HCT116 (cell line): ENCODE measurements around the gene SLC44A5. TPM values are rescaled to one million over a fixed set of nuclear protein-coding genes. Genes with fewer than 3 reads are reported as not detected.

Source experiments
- ATAC-seq: fragments of 200-7000 bp; cut with Tn5 transposase; 2 replicates; pipeline ENCODE4 v1.9.1; 2020; ENCODE audit warnings: mild to moderate bottlenecking, moderate library complexity
- BruUV-seq: library from RNA; stranded (reverse); fragments of 400-500 nt; replicated peaks from 2 replicates; lab custom pipeline; 2021; lab: Mats Ljungman, UMichigan
- CTCF ChIA-PET: fragments of 300-600 bp; sonication (Branson Sonifier 250); formaldehyde crosslinking; loops from one replicate; lab custom pipeline; 2021; ENCODE audit warnings: antibody characterized with exemption; lab: Charles Lee
- POLR2A ChIA-PET: fragments of 300-600, 350-600 bp; sonication (Branson Sonifier 250); formaldehyde crosslinking; loops from one replicate; lab custom pipeline; 2021; ENCODE audit warnings: antibody characterized with exemption; lab: Charles Lee
- RAD21 ChIA-PET, 2 experiments: fragments of 300-600 bp; sonication (Branson Sonifier 250); formaldehyde crosslinking; loops; one replicate each; lab custom pipeline; 2023; ENCODE audit warnings: low total read pairs in 2 of 2; ENCODE audit not compliant: uncharacterized antibody in 2 of 2, unreplicated experiment in 2 of 2, low non-redundant PET in 1 of 2; lab: Charles Lee
- DNase-seq: peaks from one replicate; pipeline ENCODE4 v3.0.0-alpha.2; 2010; ENCODE audit warnings: low read depth, low spot score
- H2AFZ ChIP-seq: fragments of 200-600 bp; shearing (Covaris generic), sonication (generic); 2 replicates; pipeline ENCODE4 v1.6.1; 2017; ENCODE audit warnings: low read depth, mixed run types, mixed read lengths, antibody characterized with exemption, low read length; ENCODE audit not compliant: poor library complexity, severe bottlenecking
- H3K27ac ChIP-seq: 2 replicates; pipeline ENCODE4 v1.5.1; 2012; ENCODE audit warnings: low read depth, low read length
- H3K27me3 ChIP-seq: fragments of 200-600 bp; sonication (generic); 2 replicates; pipeline ENCODE4 v1.6.1; 2016; ENCODE audit warnings: mixed run types, low read length, mixed read lengths; ENCODE audit not compliant: insufficient read depth
- H3K36me3 ChIP-seq, 2 experiments: fragments of 200-500 bp in 1 of 2; fragments of 200-600 bp in 1 of 2; sonication (Bioruptor generic) in 1 of 2; sonication (generic) in 1 of 2; 2 replicates each; pipeline versions ENCODE4 v1.5.1 to v1.6.1; 2014 to 2016; ENCODE audit warnings: low read length in 2 of 2, inconsistent platforms in 1 of 2, mixed read lengths in 1 of 2, mixed run types in 1 of 2; ENCODE audit not compliant: insufficient read depth in 2 of 2, control insufficient read depth in 1 of 2
- H3K4me1 ChIP-seq, 2 experiments: fragments of 200-600 bp in 1 of 2; sonication (generic) in 1 of 2; 2 replicates each; pipeline versions ENCODE4 v1.5.1 to v1.6.1; 2012 to 2017; ENCODE audit warnings: low read length in 2 of 2, inconsistent platforms in 1 of 2, mild to moderate bottlenecking in 1 of 2, mixed read lengths in 1 of 2, mixed run types in 1 of 2, moderate library complexity in 1 of 2; ENCODE audit not compliant: insufficient read depth in 2 of 2, control insufficient read depth in 1 of 2
- H3K4me2 ChIP-seq: fragments of 200-600 bp; sonication (generic); 2 replicates; pipeline ENCODE4 v1.6.1; 2017; ENCODE audit warnings: mixed run types, low read length, mixed read lengths
- H3K4me3 ChIP-seq, 2 experiments: fragments of 200-600 bp in 1 of 2; sonication (generic) in 1 of 2; replicated peaks in 1 of 2; 2 replicates each; pipeline ENCODE4 v1.5.1; 2011 to 2016; ENCODE audit warnings: low read length in 2 of 2, control low read depth in 1 of 2, low read depth in 1 of 2, mild to moderate bottlenecking in 1 of 2, mixed read lengths in 1 of 2, mixed run types in 1 of 2
- H3K79me2 ChIP-seq: fragments of 200-600 bp; sonication (generic); 2 replicates; pipeline ENCODE4 v1.6.1; 2017; ENCODE audit warnings: mild to moderate bottlenecking, mixed run types, low read length, moderate library complexity, mixed read lengths; ENCODE audit not compliant: insufficient read depth
- H3K9ac ChIP-seq: fragments of 200-600 bp; sonication (generic); 2 replicates; pipeline ENCODE4 v1.6.1; 2016; ENCODE audit warnings: low read length, mixed read lengths
- H3K9me2 ChIP-seq: fragments of 200-600 bp; sonication (generic), shearing (Covaris generic); 2 replicates; pipeline ENCODE4 v1.6.1; 2017; ENCODE audit warnings: mixed run types, mild to moderate bottlenecking, moderate library complexity; ENCODE audit not compliant: insufficient read depth
- H3K9me3 ChIP-seq, 2 experiments: fragments of 200-500 bp in 1 of 2; fragments of 200-600 bp in 1 of 2; sonication (Bioruptor generic) in 1 of 2; sonication (generic) in 1 of 2; 2 replicates each; pipeline ENCODE4 v1.6.1; 2014 to 2017; ENCODE audit warnings: low read length in 2 of 2, mixed read lengths in 2 of 2, inconsistent platforms in 1 of 2, low read depth in 1 of 2, mild to moderate bottlenecking in 1 of 2, mixed run types in 1 of 2, moderate library complexity in 1 of 2; ENCODE audit not compliant: control insufficient read depth in 1 of 2, insufficient read depth in 1 of 2
- H4K20me1 ChIP-seq: fragments of 200-600 bp; sonication (generic), shearing (Covaris generic); 2 replicates; pipeline ENCODE4 v1.6.1; 2017; ENCODE audit warnings: mixed run types, mild to moderate bottlenecking, moderate library complexity; ENCODE audit not compliant: insufficient read depth
- CBX3 ChIP-seq: IDR thresholded peaks from 2 replicates; pipeline ENCODE4 v1.6.1; 2012; ENCODE audit warnings: low read depth
- CEBPB ChIP-seq: IDR thresholded peaks from 2 replicates; pipeline ENCODE4 v1.6.1; 2012; ENCODE audit warnings: low read depth
- CTCF ChIP-seq, 3 experiments: fragments of 200-600 bp in 1 of 3; sonication (generic) in 1 of 3; IDR thresholded peaks in 2 of 3; conservative IDR thresholded peaks in 1 of 3; 2 replicates each; pipeline ENCODE4 v1.5.1; 2012 to 2017; ENCODE audit warnings: low read depth in 2 of 3, low read length in 2 of 3, antibody characterized with exemption in 1 of 3, borderline replicate concordance in 1 of 3, control low read depth in 1 of 3, mild to moderate bottlenecking in 1 of 3, mixed read lengths in 1 of 3, mixed run types in 1 of 3, moderate library complexity in 1 of 3; ENCODE audit not compliant: insufficient read depth in 1 of 3
- EGR1 ChIP-seq: IDR thresholded peaks from 2 replicates; pipeline ENCODE4 v1.6.1; 2012; ENCODE audit warnings: low read depth
- EZH2 ChIP-seq: fragments of 200-600 bp; sonication (generic); IDR thresholded peaks from 2 replicates; pipeline ENCODE4 v1.6.1; 2017; ENCODE audit warnings: antibody characterized with exemption, mixed run types
- JUND ChIP-seq: IDR thresholded peaks from 2 replicates; pipeline ENCODE4 v1.6.1; 2012
- POLR2A ChIP-seq: IDR thresholded peaks from 2 replicates; pipeline ENCODE4 v1.7.0; 2011; ENCODE audit warnings: borderline replicate concordance; ENCODE audit not compliant: insufficient read depth, insufficient read length; ENCODE audit errors: extremely low read depth
- POLR2AphosphoS5 ChIP-seq: IDR thresholded peaks from 2 replicates; pipeline ENCODE4 v1.6.1; 2011; ENCODE audit warnings: mild to moderate bottlenecking, low read depth, low read length, moderate library complexity
- SIN3A ChIP-seq: IDR thresholded peaks from 2 replicates; pipeline ENCODE4 v1.6.1; 2012; ENCODE audit warnings: low read depth
- SRF ChIP-seq: IDR thresholded peaks from 2 replicates; pipeline ENCODE4 v1.6.1; 2012; ENCODE audit warnings: low read depth
- TCF7L2 ChIP-seq: IDR thresholded peaks from 2 replicates; pipeline ENCODE4 v1.7.0; 2011; ENCODE audit warnings: borderline replicate concordance, inconsistent platforms; ENCODE audit not compliant: insufficient read depth, insufficient read length; ENCODE audit errors: extremely low read depth
- ZFX ChIP-seq: fragments of 450-650 bp; IDR thresholded peaks from 2 replicates; pipeline ENCODE4 v1.6.1; 2017
- intact Hi-C: fragments of 100-400 bp; cut with micrococcal nuclease; formaldehyde crosslinking; loops from 2 replicates; pipeline ENCODE4 v1.10.0; 2022
- total RNA-seq: library from RNA; stranded (reverse); gene quantifications from one replicate; pipeline ENCODE4 v1.2.1, GENCODE V29; 2021; ENCODE audit not compliant: unreplicated experiment
- TF ChIP-seq, protein P1 (sequence below): IDR thresholded peaks from 2 replicates; pipeline ENCODE4 v1.6.1; 2011; ENCODE audit warnings: mild to moderate bottlenecking, low read length, moderate library complexity; ENCODE audit not compliant: insufficient replicate concordance; ENCODE audit errors: extremely low read depth
- TF ChIP-seq, protein P2 (sequence below): IDR thresholded peaks from 2 replicates; pipeline ENCODE4 v1.6.1; 2012; ENCODE audit warnings: low read depth

Gene SLC44A5
- total RNA-seq, 1 experiment from 2014 or later = 2.4 TPM

- H4K20me1 ChIP-seq = no peaks in the 10 kb centered on the region
- H3K27me3 ChIP-seq = no peaks in the 10 kb centered on the region
- no peaks in the 10 kb centered on the region for H3K4me1 ChIP-seq
- H2AFZ ChIP-seq = no peak overlapping the region
- no peak overlapping the region for H3K9ac ChIP-seq
- no peaks in the 10 kb centered on the region for H3K36me3 ChIP-seq
- no peak overlapping the region for H3K4me3 ChIP-seq
- DNase-seq (no peak), ATAC-seq (no peak)
- ChIA-PET POLR2A (no interaction called here), RAD21 (no interaction called here), CTCF (no interaction called here)
- TF ChIP-seq ZFX (no peak), TCF7L2 (no peak), POLR2AphosphoS5 (no peak), CTCF (IDR thresholded peaks at IDR 0.05 in 2 of 3, conservative IDR thresholded peaks at IDR 0.05 in 1 of 3; ENCODE audit: borderline replicate concordance in 1 of 3, insufficient read depth in 1 of 3, low read depth in 2 of 3, low read length in 2 of 3) (no peak), SRF (no peak), CBX3 (no peak), POLR2A (no peak), JUND (no peak), SIN3A (no peak), EGR1 (no peak), EZH2 (no peak), CEBPB (no peak)
- TF ChIP-seq, protein P1, sequence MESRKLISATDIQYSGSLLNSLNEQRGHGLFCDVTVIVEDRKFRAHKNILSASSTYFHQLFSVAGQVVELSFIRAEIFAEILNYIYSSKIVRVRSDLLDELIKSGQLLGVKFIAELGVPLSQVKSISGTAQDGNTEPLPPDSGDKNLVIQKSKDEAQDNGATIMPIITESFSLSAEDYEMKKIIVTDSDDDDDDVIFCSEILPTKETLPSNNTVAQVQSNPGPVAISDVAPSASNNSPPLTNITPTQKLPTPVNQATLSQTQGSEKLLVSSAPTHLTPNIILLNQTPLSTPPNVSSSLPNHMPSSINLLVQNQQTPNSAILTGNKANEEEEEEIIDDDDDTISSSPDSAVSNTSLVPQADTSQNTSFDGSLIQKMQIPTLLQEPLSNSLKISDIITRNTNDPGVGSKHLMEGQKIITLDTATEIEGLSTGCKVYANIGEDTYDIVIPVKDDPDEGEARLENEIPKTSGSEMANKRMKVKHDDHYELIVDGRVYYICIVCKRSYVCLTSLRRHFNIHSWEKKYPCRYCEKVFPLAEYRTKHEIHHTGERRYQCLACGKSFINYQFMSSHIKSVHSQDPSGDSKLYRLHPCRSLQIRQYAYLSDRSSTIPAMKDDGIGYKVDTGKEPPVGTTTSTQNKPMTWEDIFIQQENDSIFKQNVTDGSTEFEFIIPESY = no peak
- TF ChIP-seq, protein P2, sequence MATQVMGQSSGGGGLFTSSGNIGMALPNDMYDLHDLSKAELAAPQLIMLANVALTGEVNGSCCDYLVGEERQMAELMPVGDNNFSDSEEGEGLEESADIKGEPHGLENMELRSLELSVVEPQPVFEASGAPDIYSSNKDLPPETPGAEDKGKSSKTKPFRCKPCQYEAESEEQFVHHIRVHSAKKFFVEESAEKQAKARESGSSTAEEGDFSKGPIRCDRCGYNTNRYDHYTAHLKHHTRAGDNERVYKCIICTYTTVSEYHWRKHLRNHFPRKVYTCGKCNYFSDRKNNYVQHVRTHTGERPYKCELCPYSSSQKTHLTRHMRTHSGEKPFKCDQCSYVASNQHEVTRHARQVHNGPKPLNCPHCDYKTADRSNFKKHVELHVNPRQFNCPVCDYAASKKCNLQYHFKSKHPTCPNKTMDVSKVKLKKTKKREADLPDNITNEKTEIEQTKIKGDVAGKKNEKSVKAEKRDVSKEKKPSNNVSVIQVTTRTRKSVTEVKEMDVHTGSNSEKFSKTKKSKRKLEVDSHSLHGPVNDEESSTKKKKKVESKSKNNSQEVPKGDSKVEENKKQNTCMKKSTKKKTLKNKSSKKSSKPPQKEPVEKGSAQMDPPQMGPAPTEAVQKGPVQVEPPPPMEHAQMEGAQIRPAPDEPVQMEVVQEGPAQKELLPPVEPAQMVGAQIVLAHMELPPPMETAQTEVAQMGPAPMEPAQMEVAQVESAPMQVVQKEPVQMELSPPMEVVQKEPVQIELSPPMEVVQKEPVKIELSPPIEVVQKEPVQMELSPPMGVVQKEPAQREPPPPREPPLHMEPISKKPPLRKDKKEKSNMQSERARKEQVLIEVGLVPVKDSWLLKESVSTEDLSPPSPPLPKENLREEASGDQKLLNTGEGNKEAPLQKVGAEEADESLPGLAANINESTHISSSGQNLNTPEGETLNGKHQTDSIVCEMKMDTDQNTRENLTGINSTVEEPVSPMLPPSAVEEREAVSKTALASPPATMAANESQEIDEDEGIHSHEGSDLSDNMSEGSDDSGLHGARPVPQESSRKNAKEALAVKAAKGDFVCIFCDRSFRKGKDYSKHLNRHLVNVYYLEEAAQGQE = no peak
- intact Hi-C loops = no loop called here
- H3K9me3 ChIP-seq = no peaks in the 10 kb centered on the region
- no peaks in the 10 kb centered on the region for H3K9me2 ChIP-seq
- BruUV-seq = no TSS peak
- H3K27ac ChIP-seq = no peak overlapping the region
- no peaks in the 10 kb centered on the region for H3K79me2 ChIP-seq
- H3K4me2 ChIP-seq = no peak overlapping the region
Measured at GRCh38 chr1:75237316-75237715, 373.6 kb downstream of the SLC44A5 start.
